Stimulated activated naive CD4-positive, alpha-beta T cell treated with Interleukin-2 at 50 U/mL for 16 hours (primary cell): Measurements from ENCODE around the gene ZNF276.
A peak's percentile ranks its signal among the peaks of the same experiment; 100 is the strongest.

Experiments used
- DNase-seq: peaks from one replicate; lab custom pipeline; 2025; lab: John Stamatoyannopoulos, UW

Gene ZNF276

DNA sequence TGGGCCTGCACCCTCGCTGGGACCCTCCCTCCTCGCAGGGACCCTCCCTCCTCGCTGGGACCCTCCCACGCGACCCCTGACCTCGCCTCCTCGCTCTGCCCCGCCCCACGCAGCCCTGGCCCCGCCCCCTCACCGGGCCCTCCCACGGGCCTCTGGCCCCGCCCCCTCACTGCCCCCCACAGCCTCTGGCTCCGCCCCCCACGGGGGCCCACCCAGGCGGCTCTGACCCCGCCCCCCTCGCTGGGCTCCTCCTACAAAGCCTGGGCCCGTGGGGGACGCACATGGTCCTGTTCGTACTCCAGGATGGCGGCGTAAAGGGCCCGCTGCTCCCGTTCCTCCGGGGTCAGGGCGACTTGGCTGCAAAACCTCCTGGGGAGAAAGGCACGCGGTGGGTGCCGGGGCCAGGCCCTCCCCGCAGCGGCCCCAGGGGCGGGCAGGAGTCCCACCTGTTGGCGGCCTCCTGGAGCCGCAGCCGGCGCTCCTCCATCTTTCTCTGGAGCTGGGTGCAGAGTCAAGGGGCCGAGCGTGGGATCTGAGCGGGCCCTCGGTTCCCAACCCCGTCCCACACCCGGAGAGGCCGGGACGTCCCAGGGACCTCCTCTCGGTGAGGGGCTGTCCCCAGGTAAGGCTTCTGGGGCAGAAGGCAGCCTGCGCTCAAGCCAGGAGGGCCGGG lies 9.6 kb upstream of the ZNF276 start:
- DNase-seq: peak; percentile 55

DNA sequence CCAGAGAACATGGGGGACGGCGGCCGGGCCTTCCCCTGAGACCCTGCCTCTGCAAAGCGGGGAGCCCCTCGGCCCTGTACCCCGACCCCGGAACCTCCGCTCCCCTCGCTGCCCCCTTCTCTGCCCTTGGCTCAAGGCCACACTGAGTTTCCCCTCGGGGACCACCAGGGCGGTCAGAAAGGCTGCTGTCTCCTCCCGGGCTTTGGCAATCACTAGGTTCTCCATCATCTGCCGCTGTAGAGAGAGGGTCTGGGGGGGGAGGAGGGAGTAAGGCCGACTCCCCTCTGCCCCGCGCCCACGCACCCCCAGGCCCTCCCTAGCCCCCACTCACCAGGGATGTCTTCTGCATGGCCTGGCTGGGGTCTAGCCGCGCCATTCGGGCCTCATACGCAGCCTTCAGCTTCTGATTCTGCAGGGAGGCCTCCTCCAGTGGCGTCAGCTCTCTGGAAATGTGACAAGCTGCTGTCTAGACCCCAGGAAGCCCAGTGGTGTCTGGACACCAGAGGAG lies 9.0 kb upstream of the ZNF276 start:
- no peak for DNase-seq

DNA sequence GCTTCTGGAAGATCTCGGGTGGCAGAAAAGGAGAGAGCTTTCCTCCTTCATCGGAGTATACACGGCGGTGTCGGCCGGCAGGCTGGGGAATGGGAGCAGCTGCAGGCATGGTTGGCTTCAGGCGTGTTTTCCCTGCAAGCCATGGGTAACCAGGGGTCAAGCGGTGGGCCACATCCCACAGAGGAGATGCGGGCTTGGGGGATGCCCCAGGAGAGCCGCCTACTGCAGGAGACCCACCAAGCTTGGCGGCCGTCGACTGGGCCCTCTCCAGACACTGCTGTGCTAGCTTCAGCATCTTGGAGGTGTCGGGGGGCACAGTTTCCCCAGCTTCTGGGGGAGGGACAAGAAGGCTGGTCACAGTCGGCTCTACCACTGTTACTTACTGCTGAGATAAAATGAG lies 4.8 kb upstream of the ZNF276 start:
- no peak for DNase-seq

DNA sequence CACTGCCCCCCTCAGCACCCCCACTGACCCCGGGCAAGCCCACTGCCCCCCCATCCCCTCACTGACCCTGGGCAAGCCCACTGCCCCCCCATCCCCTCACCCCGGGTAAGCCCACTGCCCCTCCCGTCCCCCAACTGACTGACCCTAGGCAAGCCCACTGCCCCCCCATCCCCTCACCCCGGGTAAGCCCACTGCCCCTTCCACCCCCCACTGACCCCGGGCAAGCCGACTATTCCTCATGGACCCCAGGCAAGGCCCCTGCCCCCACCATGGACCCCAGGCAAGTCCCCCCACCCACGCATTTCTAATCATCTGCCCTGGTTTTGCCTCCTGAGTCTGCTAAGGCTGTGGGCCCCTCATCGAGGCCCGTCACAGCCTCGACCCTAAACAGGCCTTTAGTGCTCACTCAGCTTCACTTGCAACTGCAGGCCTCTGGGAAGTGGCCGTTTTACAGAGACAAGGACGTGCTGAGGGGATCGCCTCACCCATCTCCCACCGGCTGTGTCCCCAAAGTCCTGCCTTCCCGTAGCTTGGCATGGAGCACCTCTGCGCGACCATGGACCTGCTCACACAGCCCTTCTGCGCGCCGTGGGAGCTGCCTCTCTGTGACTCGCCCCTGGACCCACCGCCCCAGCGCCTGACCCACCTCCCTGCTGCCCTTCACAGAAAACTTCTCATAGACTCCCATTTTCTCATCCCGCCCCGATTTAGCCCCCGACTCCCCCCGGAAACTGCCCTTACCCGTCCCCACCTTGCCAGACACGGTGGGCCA lies 4.2 kb upstream of the ZNF276 start:
- DNase-seq: no peak

DNA sequence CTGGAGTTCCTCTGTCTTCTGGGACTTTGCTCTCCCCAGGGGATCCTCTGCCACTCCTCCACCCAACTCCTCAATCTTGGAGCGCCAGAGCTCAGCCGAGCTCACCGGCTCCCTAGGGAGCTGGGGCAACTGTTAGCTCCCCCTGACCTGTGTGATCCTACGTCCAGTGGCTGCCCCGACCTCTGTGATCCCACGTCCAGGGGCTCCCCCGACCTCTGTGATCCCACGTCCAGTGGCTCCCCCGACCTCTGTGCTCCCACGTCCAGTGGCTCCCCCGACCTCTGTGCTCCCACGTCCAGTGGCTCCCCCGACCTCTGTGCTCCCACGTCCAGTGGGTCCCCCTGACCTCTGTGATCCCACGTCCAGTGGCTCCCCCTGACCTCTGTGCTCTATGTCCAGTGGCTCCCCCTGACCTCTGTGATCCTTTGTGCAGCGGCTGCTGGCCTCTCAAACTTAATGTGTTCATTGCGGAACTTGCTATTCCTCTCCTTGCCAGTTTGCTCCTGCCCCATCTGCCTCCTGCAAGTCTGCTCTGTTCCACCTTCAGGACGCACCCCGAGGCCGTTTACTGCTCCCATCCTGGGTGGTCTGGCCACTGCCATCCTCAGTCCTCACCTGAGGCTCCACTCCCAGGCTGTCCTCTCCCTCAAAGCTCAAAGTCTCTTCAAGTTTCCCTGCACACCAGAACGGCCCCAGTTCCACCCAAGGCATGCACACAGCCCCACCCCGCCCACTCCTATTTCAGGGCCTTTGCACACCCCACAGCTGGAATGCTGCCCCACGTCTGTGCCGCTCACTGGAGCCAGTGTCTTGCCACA lies 3.4 kb upstream of the ZNF276 start:
- DNase-seq: no peak

DNA sequence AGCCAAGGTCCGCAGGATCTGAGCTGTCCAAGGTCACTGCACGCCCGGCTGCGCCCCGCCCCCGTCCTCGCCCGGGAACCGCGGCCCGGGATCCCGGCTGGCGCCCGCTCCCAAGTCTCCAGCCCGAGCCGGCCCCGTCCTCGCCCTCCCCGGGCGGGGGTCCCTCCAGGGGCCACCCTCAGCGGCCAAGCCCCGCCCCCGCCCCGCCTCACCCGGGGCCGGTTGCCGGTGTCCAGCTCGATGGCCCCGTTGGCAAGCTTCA lies 855 bp upstream of the ZNF276 start:
- DNase-seq: no peak

DNA sequence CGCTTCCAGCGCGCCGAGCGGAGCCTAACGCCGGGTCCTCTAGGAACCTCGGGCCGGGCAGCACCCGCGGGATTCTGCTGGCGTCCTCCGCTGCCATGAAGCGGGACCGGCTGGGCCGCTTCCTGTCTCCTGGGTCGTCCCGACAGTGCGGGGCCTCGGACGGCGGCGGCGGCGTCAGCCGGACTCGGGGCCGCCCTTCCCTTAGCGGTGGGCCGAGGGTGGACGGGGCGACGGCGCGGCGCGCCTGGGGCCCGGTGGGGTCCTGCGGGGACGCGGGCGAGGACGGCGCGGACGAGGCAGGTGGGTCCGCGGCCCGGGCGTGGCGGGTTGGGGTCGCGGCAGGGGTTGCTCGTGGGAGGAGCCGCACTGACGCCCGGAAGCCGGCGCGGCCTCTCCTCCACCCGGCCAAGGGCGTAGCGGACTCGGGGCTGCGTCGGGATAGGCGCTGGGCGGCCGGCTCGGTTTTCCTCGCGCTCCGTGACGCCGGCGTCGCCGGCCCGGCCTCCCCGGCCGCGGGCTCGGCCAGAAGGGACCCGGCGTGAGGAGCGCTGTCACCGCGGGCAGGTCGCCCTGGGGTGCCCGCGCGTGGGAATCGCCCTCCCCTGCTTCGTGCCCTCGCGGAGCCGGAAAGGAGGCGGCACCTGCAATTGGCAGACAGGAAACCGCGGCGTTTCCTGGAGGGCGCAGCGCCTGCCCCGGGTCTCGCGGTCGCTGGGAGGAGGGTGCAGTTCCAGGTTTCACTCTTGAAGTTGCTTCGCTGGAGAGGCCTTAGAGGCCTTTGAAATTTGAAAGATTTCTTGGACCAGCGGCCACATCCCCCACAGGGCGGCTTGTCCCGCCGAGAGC lies 432 bp downstream of the ZNF276 start:
- DNase-seq: peak; percentile 85

DNA sequence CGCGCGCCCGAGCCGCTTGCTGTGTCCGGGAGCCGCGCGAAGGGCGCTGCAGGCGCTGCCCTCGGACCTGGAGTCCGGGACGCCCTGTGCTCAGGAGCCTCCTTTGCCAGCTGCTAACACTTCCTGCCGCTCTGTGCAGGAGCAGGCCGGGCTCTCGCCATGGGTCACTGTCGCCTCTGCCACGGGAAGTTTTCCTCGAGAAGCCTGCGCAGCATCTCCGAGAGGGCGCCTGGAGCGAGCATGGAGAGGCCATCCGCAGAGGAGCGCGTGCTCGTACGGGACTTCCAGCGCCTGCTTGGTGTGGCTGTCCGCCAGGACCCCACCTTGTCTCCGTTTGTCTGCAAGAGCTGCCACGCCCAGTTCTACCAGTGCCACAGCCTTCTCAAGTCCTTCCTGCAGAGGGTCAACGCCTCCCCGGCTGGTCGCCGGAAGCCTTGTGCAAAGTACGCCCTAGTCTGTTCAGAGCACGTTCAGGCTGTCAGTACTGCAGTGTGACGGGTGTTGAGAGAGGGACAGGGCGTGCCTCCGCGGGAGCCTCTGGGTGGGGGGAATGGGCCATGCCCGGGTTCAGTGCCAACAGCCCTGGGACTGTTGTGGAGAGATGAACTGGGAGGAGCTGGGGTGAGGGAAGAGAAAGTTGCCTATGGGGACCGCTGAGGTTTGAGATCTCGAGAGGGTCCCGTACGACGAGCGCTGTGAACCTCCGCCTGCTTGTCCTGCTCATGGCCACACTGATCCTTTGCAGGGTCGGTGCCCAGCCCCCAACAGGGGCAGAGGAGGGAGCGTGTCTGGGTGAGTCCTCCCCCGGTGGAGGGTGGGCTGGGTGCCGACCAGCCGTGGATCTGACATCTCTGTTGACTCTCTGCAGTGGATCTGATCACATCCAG lies 1.3 kb downstream of the ZNF276 start:
- peak; percentile 63 for DNase-seq

DNA sequence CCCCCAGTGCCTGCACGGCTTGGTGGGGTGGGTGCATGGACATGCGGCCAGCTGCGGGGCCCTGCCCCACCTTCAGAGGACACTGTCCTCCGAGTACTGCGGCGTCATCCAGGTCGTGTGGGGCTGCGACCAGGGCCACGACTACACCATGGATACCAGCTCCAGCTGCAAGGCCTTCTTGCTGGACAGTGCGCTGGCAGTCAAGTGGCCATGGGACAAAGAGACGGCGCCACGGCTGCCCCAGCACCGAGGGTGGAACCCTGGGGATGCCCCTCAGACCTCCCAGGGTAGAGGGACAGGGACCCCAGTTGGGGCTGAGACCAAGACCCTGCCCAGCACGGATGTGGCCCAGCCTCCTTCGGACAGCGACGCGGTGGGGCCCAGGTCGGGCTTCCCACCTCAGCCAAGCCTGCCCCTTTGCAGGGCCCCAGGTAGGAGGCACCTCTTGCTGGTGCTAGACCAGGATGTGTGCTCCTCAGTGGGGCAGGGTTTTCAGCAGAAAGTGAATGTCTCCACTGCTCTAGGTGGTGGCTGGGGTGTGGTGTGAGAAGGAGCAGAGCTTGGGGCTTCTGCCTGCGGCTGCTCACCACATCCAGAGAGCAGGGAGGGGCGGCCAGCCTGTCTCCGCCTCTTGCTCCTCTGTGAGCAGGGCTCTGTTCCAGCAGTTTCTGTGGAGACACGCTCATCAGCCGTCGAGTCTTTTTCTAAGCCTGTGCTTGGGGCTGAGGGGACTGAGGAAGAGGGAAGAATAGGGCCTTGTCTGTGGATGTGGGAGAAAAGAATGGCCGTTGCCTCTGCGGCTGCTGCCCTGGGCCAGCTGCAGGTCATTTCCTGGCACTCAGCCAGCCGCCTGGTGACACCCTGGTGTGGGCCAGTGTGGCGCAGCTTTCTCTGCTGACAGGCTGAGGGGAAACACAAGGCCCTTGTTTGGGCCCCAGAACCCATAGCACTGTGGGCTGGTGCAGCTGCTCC lies 2.2 kb downstream of the ZNF276 start:
- peak; percentile 63 for DNase-seq

DNA sequence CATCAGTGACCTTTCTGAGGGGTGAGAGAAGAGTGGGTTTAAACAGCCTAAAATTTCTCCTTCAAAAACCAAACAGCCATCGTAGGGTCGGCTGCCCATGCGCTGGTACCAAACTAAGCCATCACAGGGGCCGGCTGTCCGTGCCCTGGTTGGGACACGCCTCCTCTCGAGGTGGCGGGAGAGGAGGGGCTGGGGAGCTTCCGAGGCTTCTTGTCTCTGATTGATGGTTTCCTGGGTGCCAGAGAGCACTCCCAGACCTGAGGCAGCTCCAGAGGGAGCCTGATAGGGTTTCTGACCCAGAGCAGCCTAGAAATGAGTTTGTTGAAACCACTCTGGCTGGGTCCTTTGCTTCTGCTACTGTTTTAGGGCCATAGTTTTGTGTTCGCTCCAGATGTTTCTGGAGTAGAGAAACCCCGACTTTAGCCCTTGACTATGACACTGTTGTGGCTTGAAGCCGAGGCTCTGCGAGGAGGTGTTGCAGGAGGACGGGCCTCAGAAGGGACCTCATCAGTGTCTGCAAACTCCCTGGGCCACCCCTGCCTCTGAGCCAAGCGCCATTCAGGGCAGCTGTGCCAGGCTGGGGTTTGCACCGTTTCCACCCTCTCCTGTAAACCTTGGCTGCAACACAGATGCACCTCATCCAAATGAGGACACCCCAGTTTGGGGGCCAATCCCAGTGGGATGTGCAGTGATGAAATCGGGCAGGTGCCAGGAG lies 6.2 kb downstream of the ZNF276 start:
- DNase-seq: no peak

DNA sequence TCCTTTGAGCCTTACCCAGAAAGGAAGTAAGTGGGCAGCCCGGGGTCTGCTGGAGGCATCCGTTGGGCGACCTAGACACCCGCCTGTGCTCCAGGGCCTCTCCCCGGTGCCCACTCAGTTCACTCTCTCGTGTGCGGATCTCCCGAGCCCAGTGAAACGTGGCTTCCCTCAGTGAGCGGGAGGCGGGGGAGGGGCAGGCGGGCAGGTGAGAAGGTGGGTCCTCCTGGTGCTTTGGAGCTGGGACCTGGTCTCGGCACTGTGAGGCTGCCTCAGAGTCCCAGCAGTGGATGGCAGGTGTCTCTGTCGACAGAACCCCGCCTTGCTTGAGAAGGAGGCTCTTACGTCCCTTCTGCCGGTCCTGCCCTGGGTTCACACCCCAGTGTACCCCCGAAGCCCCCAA lies 8.0 kb downstream of the ZNF276 start:
- DNase-seq: no peak

DNA sequence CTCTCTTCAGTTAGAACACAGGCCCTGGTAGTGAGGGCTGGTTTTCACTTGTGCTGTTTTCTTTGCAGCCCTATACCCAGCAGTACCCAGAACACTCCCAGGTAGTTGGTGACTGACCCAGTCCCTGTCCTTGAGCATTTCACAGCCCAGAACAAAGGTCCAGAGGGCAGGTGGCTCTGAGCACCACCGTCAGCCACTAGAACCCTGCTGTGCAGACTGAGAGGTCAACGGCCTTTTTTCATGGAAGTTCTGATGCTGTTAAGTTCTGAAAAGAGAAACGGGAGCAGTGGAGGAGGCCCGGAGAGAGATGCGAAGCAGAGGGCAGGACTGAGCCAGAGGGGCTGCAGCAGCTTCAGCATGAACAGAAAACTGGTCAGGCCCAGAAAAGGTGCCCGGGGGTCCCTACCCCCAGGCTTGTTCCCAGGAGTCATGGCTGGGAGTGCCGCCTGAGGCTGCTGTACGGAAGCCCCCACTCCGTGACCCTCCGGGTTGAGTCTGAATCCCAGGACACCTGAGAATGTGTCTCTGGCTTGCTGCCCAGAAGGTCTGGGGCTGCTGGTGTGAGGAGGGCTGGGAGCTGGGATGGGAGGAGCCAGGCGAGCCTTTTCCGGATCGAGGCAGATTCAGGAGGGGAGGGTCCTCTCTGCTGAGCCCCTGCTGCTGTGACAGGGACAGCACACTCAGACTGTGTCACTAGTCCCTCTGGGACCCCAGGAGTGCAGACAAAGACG lies 8.7 kb downstream of the ZNF276 start:
- DNase-seq: no peak

DNA sequence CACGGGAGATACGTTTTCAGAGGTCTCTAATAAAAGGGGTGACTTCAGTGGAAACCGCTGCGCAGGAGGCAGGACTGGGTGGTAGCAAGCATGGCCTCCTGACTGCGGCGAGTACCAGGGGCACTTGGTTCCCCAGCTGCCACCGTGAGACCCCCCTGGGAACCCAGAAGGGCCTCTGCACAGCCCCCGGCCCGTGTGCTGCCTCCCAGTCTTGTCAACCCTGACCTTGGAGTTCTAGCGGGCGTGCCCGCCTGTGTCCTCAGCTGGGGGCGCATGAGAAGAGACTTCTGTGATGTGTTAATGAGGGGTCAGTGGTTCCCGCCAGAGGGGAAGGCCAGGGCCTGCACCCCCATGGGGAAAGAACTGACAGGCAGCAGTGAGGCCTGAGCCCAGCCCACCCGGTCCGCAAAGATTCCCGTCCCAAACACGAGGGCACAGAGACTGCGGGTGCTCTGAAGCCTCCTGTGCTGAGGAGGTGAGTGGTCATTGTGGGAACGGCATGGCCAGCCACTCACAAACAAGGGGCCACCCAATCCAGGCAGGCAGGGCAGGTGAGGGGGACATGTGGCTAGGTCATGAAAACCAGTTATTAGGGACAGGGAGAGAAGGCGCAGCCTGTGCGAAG lies 9.4 kb downstream of the ZNF276 start:
- no peak for DNase-seq

DNA sequence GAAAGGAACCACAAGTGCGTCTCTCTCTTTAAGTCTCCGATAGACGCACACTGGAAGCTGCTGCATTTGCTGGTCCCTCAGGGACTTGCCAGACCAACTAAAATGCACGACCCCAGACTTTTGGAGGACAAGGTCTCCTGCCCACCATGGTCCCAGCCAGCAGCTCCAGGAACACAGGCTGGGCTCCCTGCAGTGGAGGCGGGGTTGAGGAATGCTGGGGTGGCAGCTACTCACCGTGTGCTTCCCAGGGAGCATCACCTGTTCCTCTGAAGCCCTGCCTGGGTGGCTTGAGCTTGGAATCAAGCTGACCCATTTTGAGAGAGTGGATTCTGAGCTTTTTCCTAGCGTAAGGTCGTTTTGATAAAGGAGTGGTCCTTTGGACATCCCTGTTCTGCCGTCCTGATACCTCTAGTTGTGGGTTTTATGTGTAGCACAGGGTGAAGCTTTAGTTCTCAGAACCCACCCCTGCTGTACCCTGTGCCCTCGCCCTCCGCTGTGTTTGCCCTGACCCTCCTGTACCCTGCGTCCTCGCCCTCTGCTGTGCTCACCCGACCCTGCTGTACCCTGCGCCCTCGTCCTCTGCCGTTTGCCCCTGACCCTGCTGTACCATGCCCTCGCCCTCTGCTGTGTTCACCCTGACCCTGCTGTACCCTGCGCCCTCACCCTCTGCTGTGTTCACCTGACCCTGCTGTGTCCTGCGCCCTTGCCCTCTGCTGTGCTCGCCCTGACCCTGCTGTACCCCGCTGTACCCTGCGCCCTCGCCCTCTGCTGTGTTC lies 11.0 kb downstream of the ZNF276 start:
- no peak for DNase-seq

DNA sequence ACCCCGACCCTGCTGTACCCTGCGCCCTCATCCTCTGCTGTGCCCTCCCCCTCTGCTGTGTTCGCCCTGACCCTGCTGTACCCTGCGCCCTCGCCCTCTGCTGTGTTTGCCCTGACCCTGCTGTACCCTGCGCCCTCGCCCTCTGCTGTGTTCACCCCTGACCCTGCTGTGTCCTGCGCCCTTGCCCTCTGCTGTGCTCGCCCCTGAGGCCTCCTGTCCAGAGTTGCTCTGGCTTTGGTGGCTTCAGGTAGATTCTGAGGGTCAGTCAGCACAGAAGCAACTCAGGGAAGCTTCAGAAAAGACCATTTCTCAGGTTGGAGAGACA lies 11.5 kb downstream of the ZNF276 start:
- no peak for DNase-seq

DNA sequence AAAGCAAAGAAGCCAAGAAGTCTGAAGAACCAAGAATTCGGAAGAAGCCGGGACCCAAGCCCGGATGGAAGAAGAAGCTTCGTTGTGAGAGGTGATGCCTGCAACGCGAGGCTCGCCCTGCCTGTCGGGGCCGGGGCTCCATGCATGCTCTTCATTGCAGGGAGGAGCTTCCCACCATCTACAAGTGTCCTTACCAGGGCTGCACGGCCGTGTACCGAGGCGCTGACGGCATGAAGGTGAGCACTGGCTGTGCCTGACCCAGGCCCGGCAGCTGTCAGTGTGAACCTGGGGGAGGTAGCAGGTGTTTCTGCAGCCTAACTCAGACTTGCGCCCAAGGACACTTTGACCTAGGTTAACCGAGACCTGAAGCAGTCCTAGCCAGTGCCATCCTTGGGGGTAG lies 12.0 kb downstream of the ZNF276 start:
- DNase-seq: no peak

DNA sequence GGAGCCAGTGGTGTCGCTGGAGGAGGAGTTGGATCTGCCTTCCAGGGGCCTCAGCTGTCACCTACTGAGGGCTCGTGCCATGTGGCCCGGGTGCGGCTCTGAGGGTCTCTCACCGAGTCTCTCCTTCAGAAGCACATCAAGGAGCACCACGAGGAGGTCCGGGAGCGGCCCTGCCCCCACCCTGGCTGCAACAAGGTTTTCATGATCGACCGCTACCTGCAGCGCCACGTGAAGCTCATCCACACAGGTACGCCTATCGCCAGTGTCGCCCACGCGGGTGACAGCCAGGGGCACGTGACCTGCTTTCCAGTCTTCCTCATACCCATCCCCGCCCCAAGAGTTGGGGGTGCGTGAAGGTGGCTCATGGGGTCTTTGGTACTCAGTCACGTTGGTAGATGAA lies 12.5 kb downstream of the ZNF276 start:
- DNase-seq: no peak
